GM12874 (cell line): ENCODE data around the gene CTU2.

ENCODE experiments used
- TF ChIP-seq, protein P1 (sequence below): IDR thresholded peaks from 2 replicates; pipeline ENCODE4 v1.5.1; 2011; ENCODE audit warnings: low read depth, mild to moderate bottlenecking, control low read depth, low read length, moderate library complexity; ENCODE audit not compliant: insufficient read depth

Gene CTU2

DNA sequence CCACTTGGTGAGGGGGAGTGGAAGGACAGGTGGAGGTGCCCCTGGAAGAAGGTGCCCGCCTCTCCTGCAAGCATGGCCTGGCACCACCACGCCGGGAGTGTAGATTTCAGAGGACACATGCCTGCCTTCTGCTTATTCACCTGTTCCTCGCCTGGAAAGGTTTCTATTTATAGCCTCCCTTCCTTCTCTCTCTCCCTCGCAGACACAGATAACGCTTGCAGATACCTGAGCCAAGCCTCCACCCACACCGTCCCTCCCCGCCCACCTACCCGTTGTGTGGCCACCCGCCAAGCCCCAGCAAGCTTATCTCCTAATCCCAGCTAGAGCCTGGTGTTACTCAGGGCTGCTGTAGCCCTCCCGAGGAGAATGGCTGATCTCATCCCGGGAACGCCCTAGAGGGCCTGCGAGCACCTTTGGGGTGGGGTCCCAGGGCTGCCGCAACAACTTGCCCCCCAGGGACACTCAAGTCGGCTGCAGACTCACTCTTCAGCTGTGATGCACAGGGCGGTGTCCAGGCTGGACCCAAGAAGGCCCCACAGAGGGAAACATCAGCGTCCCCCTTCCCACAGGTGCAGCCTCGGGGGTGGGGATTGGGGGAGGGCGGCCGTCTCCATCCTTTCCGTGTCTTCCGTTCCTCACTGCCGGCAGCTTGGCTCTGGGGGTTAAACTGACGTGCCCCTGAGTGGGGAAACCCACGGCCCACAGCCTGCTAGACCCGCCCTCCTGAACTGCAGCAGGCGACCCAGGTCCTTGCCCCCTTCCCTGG is 18.1 kb upstream of the CTU2 start:
- TF ChIP-seq, protein P1, sequence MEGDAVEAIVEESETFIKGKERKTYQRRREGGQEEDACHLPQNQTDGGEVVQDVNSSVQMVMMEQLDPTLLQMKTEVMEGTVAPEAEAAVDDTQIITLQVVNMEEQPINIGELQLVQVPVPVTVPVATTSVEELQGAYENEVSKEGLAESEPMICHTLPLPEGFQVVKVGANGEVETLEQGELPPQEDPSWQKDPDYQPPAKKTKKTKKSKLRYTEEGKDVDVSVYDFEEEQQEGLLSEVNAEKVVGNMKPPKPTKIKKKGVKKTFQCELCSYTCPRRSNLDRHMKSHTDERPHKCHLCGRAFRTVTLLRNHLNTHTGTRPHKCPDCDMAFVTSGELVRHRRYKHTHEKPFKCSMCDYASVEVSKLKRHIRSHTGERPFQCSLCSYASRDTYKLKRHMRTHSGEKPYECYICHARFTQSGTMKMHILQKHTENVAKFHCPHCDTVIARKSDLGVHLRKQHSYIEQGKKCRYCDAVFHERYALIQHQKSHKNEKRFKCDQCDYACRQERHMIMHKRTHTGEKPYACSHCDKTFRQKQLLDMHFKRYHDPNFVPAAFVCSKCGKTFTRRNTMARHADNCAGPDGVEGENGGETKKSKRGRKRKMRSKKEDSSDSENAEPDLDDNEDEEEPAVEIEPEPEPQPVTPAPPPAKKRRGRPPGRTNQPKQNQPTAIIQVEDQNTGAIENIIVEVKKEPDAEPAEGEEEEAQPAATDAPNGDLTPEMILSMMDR: no peak

- TF ChIP-seq, protein P1: no peak
Measured at GRCh38 chr16:88690341-88691128, 15.8 kb upstream of the CTU2 start.

GRCh38 chr16:88691129-88691813 is 15.0 kb upstream of the CTU2 start:
- TF ChIP-seq, protein P1: no peak

GRCh38 chr16:88691924-88692560 is 14.3 kb upstream of the CTU2 start:
- TF ChIP-seq, protein P1: no peak

- TF ChIP-seq, protein P1: no peak
Measured at GRCh38 chr16:88692861-88693260, 13.4 kb upstream of the CTU2 start.

DNA sequence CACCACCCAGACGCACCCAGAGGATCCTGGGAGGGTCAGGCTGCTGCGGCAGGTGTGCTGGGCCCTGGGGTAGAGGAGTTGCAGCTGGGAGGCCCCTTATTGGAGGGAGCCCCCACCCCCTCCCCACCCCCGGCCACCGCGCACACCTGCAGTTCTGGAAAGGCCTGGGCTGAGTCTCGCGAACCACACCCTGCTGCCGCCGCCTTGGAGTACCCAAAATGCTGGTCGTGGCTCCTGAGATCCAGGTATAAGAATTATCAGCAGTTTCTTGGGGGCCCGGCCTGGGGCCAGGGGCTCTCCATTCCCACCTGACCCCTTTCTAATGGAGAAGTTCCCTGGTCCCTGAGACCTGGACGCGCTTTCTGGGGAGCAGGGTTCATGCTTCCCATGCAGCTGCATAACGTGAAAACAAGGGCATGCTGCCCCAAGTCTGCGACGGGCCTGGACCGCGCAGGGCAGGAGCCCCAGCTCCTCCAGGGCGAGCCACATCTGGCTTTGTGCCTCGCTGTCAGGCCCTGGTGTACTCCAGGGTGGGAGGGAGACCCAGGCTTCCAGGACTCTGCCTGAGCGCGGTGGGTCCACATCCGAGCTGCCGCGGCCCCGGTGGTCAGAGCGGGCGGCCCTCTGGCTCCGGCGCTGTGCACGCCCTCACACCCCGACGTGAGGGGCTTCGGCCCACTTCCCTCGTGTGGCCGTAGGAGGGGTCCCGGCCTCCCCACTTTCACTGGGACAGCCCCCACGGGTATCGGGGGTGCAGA is 12.7 kb upstream of the CTU2 start:
- TF ChIP-seq, protein P1: no peak
